Loucy (cell line): Measurements from ENCODE around the gene RIC3.

Experiments
- H2AFZ ChIP-seq: fragments of 200-600 bp; sonication (generic); 2 replicates; pipeline ENCODE4 v1.6.0; 2016; ENCODE audit warnings: antibody characterized with exemption, mild to moderate bottlenecking, low read length, moderate library complexity
- H3F3A ChIP-seq: fragments of 200-600 bp; 2 replicates; pipeline ENCODE4 v1.6.0; 2016; ENCODE audit warnings: antibody characterized with exemption, low read depth, mild to moderate bottlenecking
- H3K27me3 ChIP-seq: fragments of 200-600 bp; sonication (generic); 2 replicates; pipeline ENCODE4 v1.6.1; 2014; ENCODE audit warnings: low read length, mild to moderate bottlenecking; ENCODE audit not compliant: insufficient read depth, poor library complexity, severe bottlenecking
- H3K36me3 ChIP-seq: fragments of 200-600 bp; sonication (generic); 2 replicates; pipeline ENCODE4 v1.6.1; 2016; ENCODE audit warnings: low read length; ENCODE audit not compliant: insufficient read depth
- H3K4me1 ChIP-seq: fragments of 200-600 bp; sonication (generic); 2 replicates; pipeline ENCODE4 v1.5.1; 2014; ENCODE audit warnings: low read length, mild to moderate bottlenecking; ENCODE audit not compliant: insufficient read depth, poor library complexity, severe bottlenecking
- H3K4me2 ChIP-seq: fragments of 200-600 bp; sonication (generic); 2 replicates; pipeline ENCODE4 v1.6.0; 2014; ENCODE audit warnings: antibody characterized with exemption, low read length, low read depth, mild to moderate bottlenecking; ENCODE audit not compliant: poor library complexity, severe bottlenecking
- H3K4me3 ChIP-seq: fragments of 200-600 bp; sonication (generic); 2 replicates; pipeline ENCODE4 v1.5.1; 2014; ENCODE audit warnings: low read length, mild to moderate bottlenecking, mixed read lengths; ENCODE audit not compliant: poor library complexity, severe bottlenecking
- H3K79me2 ChIP-seq: fragments of 200-600 bp; sonication (generic); 2 replicates; pipeline ENCODE4 v1.6.1; 2014; ENCODE audit warnings: low read length; ENCODE audit not compliant: insufficient read depth
- H3K9ac ChIP-seq: fragments of 200-600 bp; sonication (generic); 2 replicates; pipeline ENCODE4 v1.6.0; 2014; ENCODE audit warnings: mild to moderate bottlenecking, low read depth, low read length, moderate library complexity; ENCODE audit not compliant: poor library complexity, severe bottlenecking
- H3K9me2 ChIP-seq: fragments of 200-600 bp; sonication (generic); replicated peaks from 2 replicates; pipeline ENCODE4 v1.6.1; 2016; ENCODE audit warnings: low read depth, low read length, mixed read lengths
- H3K9me3 ChIP-seq: fragments of 200-600 bp; sonication (generic); 2 replicates; pipeline ENCODE4 v1.6.1; 2014; ENCODE audit warnings: mild to moderate bottlenecking, antibody characterized with exemption, low read length, low read depth; ENCODE audit not compliant: insufficient read depth
- H4K20me1 ChIP-seq: fragments of 200-600 bp; sonication (generic); 2 replicates; pipeline ENCODE4 v1.6.0; 2014; ENCODE audit warnings: antibody characterized with exemption, low read length, mild to moderate bottlenecking; ENCODE audit not compliant: insufficient read depth, poor library complexity, severe bottlenecking
- CTCF ChIP-seq: fragments of 200-600 bp; sonication (generic); conservative IDR thresholded peaks from 2 replicates; pipeline ENCODE4 v1.5.1; 2014; ENCODE audit warnings: mild to moderate bottlenecking, antibody characterized with exemption, low read length
- EZH2phosphoT487 ChIP-seq: fragments of 200-600 bp; IDR thresholded peaks from 2 replicates; pipeline ENCODE4 v1.6.1; 2018; ENCODE audit warnings: antibody characterized with exemption, mild to moderate bottlenecking, moderate library complexity, borderline replicate concordance

The RIC3 gene

DNA sequence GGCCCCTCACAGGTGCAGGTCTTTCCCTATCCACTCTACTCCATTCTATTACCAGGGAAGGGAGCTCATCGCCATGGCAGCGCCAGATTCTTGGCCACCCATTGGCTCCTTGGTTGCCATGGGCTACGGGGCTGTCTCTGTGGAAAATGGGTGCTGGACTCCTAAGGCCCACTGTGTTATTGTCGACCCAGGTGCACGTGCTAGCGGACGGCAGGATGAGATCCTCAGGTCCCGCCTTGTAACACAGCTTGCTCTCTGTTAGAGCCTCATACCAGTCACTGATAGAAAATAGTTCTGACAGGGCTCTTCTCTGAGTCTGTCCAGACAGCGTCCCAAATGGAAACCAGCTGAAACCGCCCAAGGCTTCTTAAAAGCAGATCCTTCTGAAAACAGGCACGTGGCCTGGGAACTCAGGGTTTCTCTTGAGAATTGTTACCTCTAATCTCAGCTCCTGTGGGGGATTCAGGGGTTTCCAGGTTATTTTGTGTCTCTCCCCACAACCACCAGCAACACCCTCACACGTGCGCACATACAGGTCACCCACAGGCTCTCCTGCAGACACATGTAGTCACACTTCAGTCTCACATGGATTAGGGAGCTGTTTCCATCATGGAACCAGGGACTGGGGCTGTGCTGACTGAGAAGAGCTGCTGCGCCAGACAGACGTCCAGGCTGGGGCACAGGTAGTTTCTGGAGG is 86.3 kb downstream of the RIC3 start:
- Histone ChIP-seq H3K27me3 (no peaks in the 10 kb centered on the region), H3K4me3 (no peak overlapping the region), H3F3A (no peaks in the 10 kb centered on the region), H3K4me1 (no peaks in the 10 kb centered on the region), H3K9ac (no peak overlapping the region), H3K4me2 (no peak overlapping the region), H3K9me3 (no peaks in the 10 kb centered on the region), H3K9me2 (no peaks in the 10 kb centered on the region), H3K79me2 (no peaks in the 10 kb centered on the region), H3K36me3 (no peaks in the 10 kb centered on the region), H2AFZ (no peak overlapping the region), H4K20me1 (no peaks in the 10 kb centered on the region)
- no peak for TF ChIP-seq EZH2phosphoT487
- TF ChIP-seq CTCF, result no peak

GRCh38 chr11:8081591-8082250 is 87.1 kb downstream of the RIC3 start:
- Histone ChIP-seq H4K20me1 (no peaks in the 10 kb centered on the region), H3K79me2 (no peaks in the 10 kb centered on the region), H2AFZ (no peak overlapping the region), H3F3A (no peaks in the 10 kb centered on the region), H3K9me2 (no peaks in the 10 kb centered on the region), H3K9me3 (no peaks in the 10 kb centered on the region), H3K36me3 (no peaks in the 10 kb centered on the region), H3K9ac (no peak overlapping the region), H3K27me3 (no peaks in the 10 kb centered on the region), H3K4me2 (no peak overlapping the region), H3K4me3 (no peak overlapping the region), H3K4me1 (no peaks in the 10 kb centered on the region)
- TF ChIP-seq CTCF (no peak), EZH2phosphoT487 (no peak)

GRCh38 chr11:8080674-8081590 is 87.9 kb downstream of the RIC3 start, which contains the start of gene TUB:
Gene TUB (plus strand): TSS chr11:8081211. CDS start chr11:8081511, 300 bp downstream.
- Histone ChIP-seq H3K9me3 (no peaks in the 10 kb centered on the region), H3K9me2 (no peaks in the 10 kb centered on the region), H3K27me3 (no peaks in the 10 kb centered on the region), H3K9ac (no peak within 1 kb of the TSS), H3K36me3 (no peaks in the 10 kb centered on the region), H3K79me2 (no peaks in the 10 kb centered on the region), H3K4me1 (no peaks in the 10 kb centered on the region), H4K20me1 (no peaks in the 10 kb centered on the region), H2AFZ (no peak within 1 kb of the TSS), H3K4me3 (no peak within 1 kb of the TSS), H3K4me2 (no peak within 1 kb of the TSS), H3F3A (no peaks in the 10 kb centered on the region)
- no peak for TF ChIP-seq CTCF
